PC-3 (cell line): Measurements from ENCODE around the gene MTHFR.

Experiments used
- EZH2 ChIP-seq: fragments of 300-600 bp; sonication (generic); IDR thresholded peaks from one replicate; pipeline ENCODE4 v1.6.1; 2017; ENCODE audit warnings: antibody characterized with exemption, mild to moderate bottlenecking, low read length; ENCODE audit not compliant: unreplicated experiment
- EZH2phosphoT487 ChIP-seq: fragments of 300-600 bp; sonication (generic); IDR thresholded peaks from 2 replicates; pipeline ENCODE4 v1.6.1; 2018; ENCODE audit warnings: mild to moderate bottlenecking, antibody characterized with exemption, low read length, borderline replicate concordance
- TF ChIP-seq, protein P1 (sequence below): fragments of 300-600 bp; sonication (generic); conservative IDR thresholded peaks from 2 replicates; pipeline ENCODE4 v1.5.1; 2017; ENCODE audit warnings: antibody characterized with exemption, low read depth, mild to moderate bottlenecking, low read length

- TF ChIP-seq, protein P1, sequence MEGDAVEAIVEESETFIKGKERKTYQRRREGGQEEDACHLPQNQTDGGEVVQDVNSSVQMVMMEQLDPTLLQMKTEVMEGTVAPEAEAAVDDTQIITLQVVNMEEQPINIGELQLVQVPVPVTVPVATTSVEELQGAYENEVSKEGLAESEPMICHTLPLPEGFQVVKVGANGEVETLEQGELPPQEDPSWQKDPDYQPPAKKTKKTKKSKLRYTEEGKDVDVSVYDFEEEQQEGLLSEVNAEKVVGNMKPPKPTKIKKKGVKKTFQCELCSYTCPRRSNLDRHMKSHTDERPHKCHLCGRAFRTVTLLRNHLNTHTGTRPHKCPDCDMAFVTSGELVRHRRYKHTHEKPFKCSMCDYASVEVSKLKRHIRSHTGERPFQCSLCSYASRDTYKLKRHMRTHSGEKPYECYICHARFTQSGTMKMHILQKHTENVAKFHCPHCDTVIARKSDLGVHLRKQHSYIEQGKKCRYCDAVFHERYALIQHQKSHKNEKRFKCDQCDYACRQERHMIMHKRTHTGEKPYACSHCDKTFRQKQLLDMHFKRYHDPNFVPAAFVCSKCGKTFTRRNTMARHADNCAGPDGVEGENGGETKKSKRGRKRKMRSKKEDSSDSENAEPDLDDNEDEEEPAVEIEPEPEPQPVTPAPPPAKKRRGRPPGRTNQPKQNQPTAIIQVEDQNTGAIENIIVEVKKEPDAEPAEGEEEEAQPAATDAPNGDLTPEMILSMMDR = no peak
- TF ChIP-seq EZH2 = no peak
- TF ChIP-seq EZH2phosphoT487 = no peak
These were observed 9.5 kb downstream of the MTHFR start for GRCh38 chr1:11796036-11796828.
